Bronchial epithelial cell (primary cell): ENCODE results near the gene RCE1. TPM values are rescaled to one million over a fixed set of nuclear protein-coding genes. Genes with fewer than 3 reads are reported as not detected.
A peak's percentile ranks its signal among the peaks of the same experiment; 100 is the strongest.

ENCODE experiments used
- DNase-seq: peaks from one replicate; pipeline ENCODE4 v3.0.0-alpha.2; 2010; ENCODE audit warnings: low read depth
- FAIRE-seq: peaks from 2 replicates; lab custom pipeline; 2011; peaks lifted over from hg19 to GRCh38; lab: Jason Lieb, UNC
- H3K27me3 ChIP-seq: 2 replicates; pipeline ENCODE4 v1.5.1; 2011; ENCODE audit warnings: low read length; ENCODE audit not compliant: control insufficient read depth, insufficient read depth
- H3K36me3 ChIP-seq: 2 replicates; pipeline ENCODE4 v1.5.1; 2011; ENCODE audit warnings: low read length; ENCODE audit not compliant: control insufficient read depth, insufficient read depth
- H3K4me3 ChIP-seq: 2 replicates; pipeline ENCODE4 v1.5.1; 2011; ENCODE audit warnings: mild to moderate bottlenecking, low read depth, low read length, control low read depth
- CTCF ChIP-seq: IDR thresholded peaks from 2 replicates; pipeline ENCODE4 v1.5.1; 2011; ENCODE audit warnings: mild to moderate bottlenecking, moderate library complexity, low read length, control low read depth, inconsistent platforms; ENCODE audit not compliant: insufficient read depth, severe bottlenecking
- total RNA-seq: library from RNA; depleted of rRNA; stranded (reverse); fragments of >200 nt; gene quantifications from 2 replicates; pipeline ENCODE4 v1.2.1, GENCODE V29; 2014

The RCE1 gene
- total RNA-seq, 1 donor from 2014 or later = 17.4 TPM

DNA sequence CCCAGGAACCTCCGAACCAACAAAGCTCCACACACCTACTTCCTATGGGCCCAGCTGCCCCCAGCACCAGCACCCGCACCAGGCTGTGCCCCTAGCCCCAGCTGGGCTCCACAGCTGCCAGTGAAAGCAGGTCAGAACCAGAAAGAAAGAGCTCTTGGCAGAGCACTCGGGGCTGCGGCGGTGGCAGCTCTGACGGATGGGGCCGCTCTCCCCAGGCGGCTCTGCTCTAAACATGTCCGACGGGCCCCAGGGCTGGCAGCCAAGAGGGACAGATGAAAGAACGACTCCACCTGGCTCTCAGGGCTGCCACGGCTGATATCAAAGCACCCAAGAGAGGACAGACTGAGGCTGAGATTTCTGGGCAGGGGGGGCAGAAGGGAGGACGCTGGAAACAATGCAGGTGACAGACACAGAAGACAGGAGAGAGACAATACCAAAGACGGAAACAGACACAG lies 39.3 kb downstream of the RCE1 start:
- Histone ChIP-seq H3K36me3 (no peaks in the 10 kb centered on the region), H3K27me3 (no peaks in the 10 kb centered on the region), H3K4me3 (no peak overlapping the region)
- no peak for FAIRE-seq
- DNase-seq = no peak
- TF ChIP-seq CTCF = no peak

DNA sequence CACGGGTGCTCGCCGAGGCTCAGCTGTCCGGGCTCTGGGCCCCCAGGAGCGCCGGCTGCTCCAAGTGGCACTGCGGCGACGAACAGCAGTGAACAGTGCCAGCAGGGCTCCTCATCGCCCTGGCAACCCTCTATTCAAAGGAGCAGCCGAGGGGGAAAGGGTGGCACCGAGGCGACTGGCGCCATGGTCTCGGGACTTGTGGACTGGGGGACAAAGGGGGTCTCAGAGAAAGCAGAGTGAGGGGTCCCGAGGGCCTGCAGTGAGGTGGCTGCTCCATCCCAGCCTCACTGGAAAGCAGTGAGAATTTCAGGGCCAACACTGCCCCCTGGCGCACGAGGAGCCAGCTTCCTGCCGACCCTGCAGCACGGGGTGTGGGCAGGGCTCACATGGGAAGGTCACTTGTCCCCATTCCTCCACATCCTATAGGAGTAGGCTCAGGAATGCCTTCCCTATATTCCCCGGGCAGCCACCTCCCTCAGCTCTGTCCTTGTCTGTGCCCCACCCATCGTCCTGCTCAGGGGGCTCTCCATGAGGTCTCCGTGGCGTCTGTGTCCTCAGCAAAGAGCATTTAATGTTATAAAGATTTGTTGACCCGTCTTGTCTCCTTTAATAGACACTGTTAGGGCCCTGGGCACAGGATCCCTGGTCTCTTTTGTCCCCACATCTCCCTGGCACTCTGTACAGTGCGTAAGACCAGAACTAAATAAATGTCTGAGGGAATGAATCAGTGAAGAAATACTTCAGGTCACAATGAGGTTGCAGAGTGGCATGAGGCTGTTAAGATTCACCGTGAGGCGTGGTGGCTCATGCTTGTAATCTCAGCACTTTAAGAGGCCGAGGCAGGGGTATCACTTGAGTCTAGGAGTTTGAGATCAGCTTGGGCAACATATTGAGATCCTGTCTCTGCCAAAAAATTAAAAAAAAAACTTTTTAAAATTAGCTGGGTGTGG lies 40.0 kb downstream of the RCE1 start:
- no peak overlapping the region for H3K4me3 ChIP-seq
- DNase-seq (peak; percentile 80), FAIRE-seq (peak; percentile 75)
- no peaks in the 10 kb centered on the region for H3K36me3 ChIP-seq
- TF ChIP-seq CTCF = peak; percentile 96
- H3K27me3 ChIP-seq = no peaks in the 10 kb centered on the region

- TF ChIP-seq CTCF = no peak
- DNase-seq = no peak
- Histone ChIP-seq H3K36me3 (no peaks in the 10 kb centered on the region), H3K27me3 (no peaks in the 10 kb centered on the region), H3K4me3 (no peak overlapping the region)
- FAIRE-seq = no peak
These were observed 41.2 kb downstream of the RCE1 start for GRCh38 chr11:66884443-66884842.

DNA sequence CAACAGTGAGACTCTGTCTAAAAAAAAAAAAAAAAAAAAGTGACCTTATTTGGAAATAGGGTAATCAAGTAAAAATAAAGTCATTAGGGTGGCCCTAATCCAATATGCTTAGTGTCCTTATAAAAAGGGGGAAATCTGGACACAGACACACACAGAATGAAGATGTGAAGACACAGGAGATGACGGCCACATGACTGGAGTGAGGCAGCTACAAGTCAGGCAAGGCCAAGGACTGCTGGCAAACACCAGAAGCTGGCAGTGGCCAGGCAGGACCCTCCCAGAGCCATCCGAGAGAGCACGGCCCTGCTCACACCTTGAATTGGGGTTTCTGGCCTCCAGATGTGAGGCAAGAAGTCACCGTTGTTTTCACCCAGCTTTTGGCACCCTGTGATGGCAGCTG lies 42.2 kb downstream of the RCE1 start:
- DNase-seq (no peak), FAIRE-seq (no peak)
- H3K27me3 ChIP-seq = no peaks in the 10 kb centered on the region
- no peak overlapping the region for H3K4me3 ChIP-seq
- no peak for TF ChIP-seq CTCF
- H3K36me3 ChIP-seq = no peaks in the 10 kb centered on the region

DNA sequence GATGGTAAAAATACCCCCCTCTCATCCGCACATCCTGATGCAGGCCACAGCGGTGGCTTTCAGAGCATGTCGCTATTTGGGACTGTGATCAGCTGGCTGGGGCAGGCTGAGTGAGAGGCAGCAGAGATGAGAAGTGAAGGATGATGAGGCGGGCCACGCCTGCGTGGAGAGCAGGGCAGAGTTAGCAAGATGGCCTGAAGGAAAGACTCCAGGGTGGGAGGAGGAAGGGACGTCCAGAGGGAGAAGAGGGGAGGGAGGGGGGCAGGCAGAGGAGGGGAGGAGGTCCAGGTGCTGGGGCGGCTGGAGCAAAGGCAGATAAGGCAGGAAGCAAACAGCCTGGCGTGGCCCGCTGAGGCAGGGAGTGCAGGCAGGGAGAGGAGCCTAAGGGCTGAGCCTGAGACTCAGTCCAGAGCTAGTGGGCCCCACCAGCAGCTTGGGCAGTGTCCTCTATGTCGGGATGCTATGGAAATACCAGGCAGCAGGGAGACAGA lies 42.8 kb downstream of the RCE1 start:
- Histone ChIP-seq H3K27me3 (no peaks in the 10 kb centered on the region), H3K4me3 (no peak overlapping the region), H3K36me3 (no peaks in the 10 kb centered on the region)
- DNase-seq (no peak), FAIRE-seq (no peak)
- no peak for TF ChIP-seq CTCF
